H9 (cell line): ENCODE data around the gene MAST1. TPM values are rescaled to one million over a fixed set of nuclear protein-coding genes. Genes with fewer than 3 reads are reported as not detected.

Source experiments
- DNase-seq: peaks from one replicate; pipeline ENCODE4 v3.0.0-alpha.2; 2017
- H2AFZ ChIP-seq: one replicate; pipeline ENCODE4 v1.6.1; 2013; ENCODE audit warnings: mild to moderate bottlenecking, low read length, control low read depth, moderate library complexity
- H2AK5ac ChIP-seq: 2 replicates; pipeline ENCODE4 v1.6.1; 2013; ENCODE audit warnings: low read length, control low read depth, mixed read lengths; ENCODE audit not compliant: insufficient read length
- H2BK120ac ChIP-seq: one replicate; pipeline ENCODE4 v1.6.1; 2013; ENCODE audit warnings: low read depth, mild to moderate bottlenecking, low read length, control low read depth, inconsistent platforms; ENCODE audit not compliant: poor library complexity, severe bottlenecking
- H2BK12ac ChIP-seq: 2 replicates; pipeline ENCODE4 v1.6.1; 2013; ENCODE audit warnings: low read length, control low read depth, mixed read lengths, low read depth; ENCODE audit not compliant: insufficient read length
- H2BK15ac ChIP-seq: 2 replicates; pipeline ENCODE4 v1.6.1; 2013; ENCODE audit warnings: low read depth, low read length, control low read depth
- H2BK20ac ChIP-seq: one replicate; pipeline ENCODE4 v1.6.1; 2013; ENCODE audit warnings: low read depth, mild to moderate bottlenecking, low read length, control low read depth, inconsistent platforms; ENCODE audit not compliant: poor library complexity, severe bottlenecking
- H2BK5ac ChIP-seq: 2 replicates; pipeline ENCODE4 v1.6.1; 2013; ENCODE audit warnings: low read length, control low read depth, mixed read lengths; ENCODE audit not compliant: insufficient read length
- H3K14ac ChIP-seq: 2 replicates; pipeline ENCODE4 v1.6.1; 2013; ENCODE audit warnings: low read length, control low read depth; ENCODE audit not compliant: insufficient read depth
- H3K18ac ChIP-seq: 2 replicates; pipeline ENCODE4 v1.6.1; 2013; ENCODE audit warnings: low read depth, mild to moderate bottlenecking, mixed read lengths, low read length, control low read depth; ENCODE audit not compliant: insufficient read length
- H3K23ac ChIP-seq: 2 replicates; pipeline ENCODE4 v1.6.1; 2013; ENCODE audit warnings: low read length, control low read depth, mixed read lengths, low read depth; ENCODE audit not compliant: insufficient read length
- H3K23me2 ChIP-seq: 2 replicates; pipeline ENCODE4 v1.6.1; 2013; ENCODE audit warnings: low read depth, mild to moderate bottlenecking, mixed read lengths, low read length, control low read depth; ENCODE audit not compliant: insufficient read length, poor library complexity, severe bottlenecking
- H3K27ac ChIP-seq: 2 replicates; pipeline ENCODE4 v1.5.1; 2013; ENCODE audit warnings: low read length, control low read depth, mixed read lengths, low read depth; ENCODE audit not compliant: insufficient read length
- H3K27me3 ChIP-seq: 2 replicates; pipeline ENCODE4 v1.6.1; 2013; ENCODE audit warnings: low read length, control low read depth, inconsistent platforms; ENCODE audit not compliant: insufficient read depth
- H3K4ac ChIP-seq: 2 replicates; pipeline ENCODE4 v1.6.1; 2013; ENCODE audit warnings: low read depth, mild to moderate bottlenecking, control low read depth, inconsistent platforms, low read length, moderate library complexity
- H3K4me1 ChIP-seq: 2 replicates; pipeline ENCODE4 v1.6.1; 2013; ENCODE audit warnings: low read length, control low read depth, inconsistent platforms; ENCODE audit not compliant: insufficient read depth
- H3K4me2 ChIP-seq: 2 replicates; pipeline ENCODE4 v1.6.1; 2013; ENCODE audit warnings: low read length, control low read depth, mixed read lengths; ENCODE audit not compliant: insufficient read length, insufficient read depth
- H3K56ac ChIP-seq: 2 replicates; pipeline ENCODE4 v1.6.1; 2013; ENCODE audit warnings: low read depth, mild to moderate bottlenecking, mixed read lengths, low read length, control low read depth; ENCODE audit not compliant: insufficient read length
- H3K79me1 ChIP-seq: 2 replicates; pipeline ENCODE4 v1.6.1; 2013; ENCODE audit warnings: low read depth, mild to moderate bottlenecking, moderate library complexity, low read length, control low read depth, inconsistent platforms; ENCODE audit not compliant: insufficient read depth, poor library complexity, severe bottlenecking
- H3K79me2 ChIP-seq: 2 replicates; pipeline ENCODE4 v1.6.1; 2013; ENCODE audit warnings: low read length, control low read depth, inconsistent platforms; ENCODE audit not compliant: insufficient read depth
- H3K9ac ChIP-seq: 2 replicates; pipeline ENCODE4 v1.6.1; 2013; ENCODE audit warnings: low read length, control low read depth, mixed read lengths; ENCODE audit not compliant: insufficient read length; ENCODE audit errors: extremely low read depth
- H3K9me3 ChIP-seq: one replicate; pipeline ENCODE4 v1.6.1; 2013; ENCODE audit warnings: low read depth, low read length, inconsistent platforms; ENCODE audit not compliant: control insufficient read depth
- H3T11ph ChIP-seq: one replicate; pipeline ENCODE4 v1.6.1; 2013; ENCODE audit warnings: mild to moderate bottlenecking, low read length, control low read depth, inconsistent platforms
- H4K20me1 ChIP-seq: one replicate; pipeline ENCODE4 v1.6.1; 2013; ENCODE audit not compliant: control insufficient read depth, insufficient read length, insufficient read depth
- H4K5ac ChIP-seq: 2 replicates; pipeline ENCODE4 v1.6.1; 2013; ENCODE audit warnings: low read depth, mild to moderate bottlenecking, mixed read lengths, low read length, control low read depth; ENCODE audit not compliant: insufficient read length
- H4K8ac ChIP-seq: replicated peaks from 2 replicates; pipeline ENCODE4 v1.6.1; 2013; ENCODE audit warnings: low read length, control low read depth, mixed read lengths, low read depth; ENCODE audit not compliant: insufficient read length
- H4K91ac ChIP-seq: 2 replicates; pipeline ENCODE4 v1.6.1; 2013; ENCODE audit warnings: low read depth, mild to moderate bottlenecking, moderate library complexity, mixed read lengths, low read length, control low read depth; ENCODE audit not compliant: insufficient read length
- H3K27ac Mint-ChIP-seq, 3 experiments: 2 replicates in 2 of 3; 3 replicates in 1 of 3; pipeline ENCODE4 v1.8.0; 2020 to 2021; ENCODE audit warnings: mixed read lengths in 3 of 3, mild to moderate bottlenecking in 1 of 3, moderate library complexity in 1 of 3
- H3K27me3 Mint-ChIP-seq: 2 replicates; pipeline ENCODE4 v1.8.0; 2021; ENCODE audit warnings: low read depth, mild to moderate bottlenecking, moderate library complexity, mixed read lengths
- H3K36me3 Mint-ChIP-seq, 3 experiments: 2 replicates in 2 of 3; 3 replicates in 1 of 3; pipeline ENCODE4 v1.8.0; 2020 to 2021; ENCODE audit warnings: low read depth in 3 of 3, mixed read lengths in 3 of 3; ENCODE audit not compliant: insufficient read depth in 1 of 3
- H3K4me1 Mint-ChIP-seq, 2 experiments: 2 replicates each; pipeline ENCODE4 v1.8.0; 2020; ENCODE audit warnings: mixed read lengths in 2 of 2
- H3K4me3 Mint-ChIP-seq, 2 experiments: 2 replicates in 1 of 2; 3 replicates in 1 of 2; pipeline ENCODE4 v1.8.0; 2020 to 2021; ENCODE audit warnings: mild to moderate bottlenecking in 2 of 2, mixed read lengths in 2 of 2, moderate library complexity in 1 of 2
- H3K9me3 Mint-ChIP-seq, 2 experiments: 2 replicates in 1 of 2; 3 replicates in 1 of 2; pipeline ENCODE4 v1.8.0; 2020; ENCODE audit warnings: mild to moderate bottlenecking in 2 of 2, mixed read lengths in 2 of 2, moderate library complexity in 1 of 2
- CTCF ChIP-seq: fragments of 200-600 bp; sonication (generic); conservative IDR thresholded peaks from 3 replicates; pipeline ENCODE4 v1.8.0; 2021; ENCODE audit warnings: antibody characterized with exemption, mild to moderate bottlenecking
- WGBS: extraction: QIAGEN DNeasy Blood & Tissue Kit; methylation state at CpG from one replicate; pipeline ENCODE4 v1.1.7; 2013; ENCODE audit warnings: missing lambda C conversion rate, low lambda C conversion rate, mixed read lengths; ENCODE audit not compliant: insufficient read length; ENCODE audit errors: extremely low coverage; 5-methylcytosine and 5-hydroxymethylcytosine counted together
- total RNA-seq: library from RNA; stranded (reverse); gene quantifications from 2 replicates; pipeline ENCODE4 v1.2.1, GENCODE V29; 2021

MAST1 gene
- total RNA-seq, 1 experiment from 2014 or later, result 15.1 TPM

DNA sequence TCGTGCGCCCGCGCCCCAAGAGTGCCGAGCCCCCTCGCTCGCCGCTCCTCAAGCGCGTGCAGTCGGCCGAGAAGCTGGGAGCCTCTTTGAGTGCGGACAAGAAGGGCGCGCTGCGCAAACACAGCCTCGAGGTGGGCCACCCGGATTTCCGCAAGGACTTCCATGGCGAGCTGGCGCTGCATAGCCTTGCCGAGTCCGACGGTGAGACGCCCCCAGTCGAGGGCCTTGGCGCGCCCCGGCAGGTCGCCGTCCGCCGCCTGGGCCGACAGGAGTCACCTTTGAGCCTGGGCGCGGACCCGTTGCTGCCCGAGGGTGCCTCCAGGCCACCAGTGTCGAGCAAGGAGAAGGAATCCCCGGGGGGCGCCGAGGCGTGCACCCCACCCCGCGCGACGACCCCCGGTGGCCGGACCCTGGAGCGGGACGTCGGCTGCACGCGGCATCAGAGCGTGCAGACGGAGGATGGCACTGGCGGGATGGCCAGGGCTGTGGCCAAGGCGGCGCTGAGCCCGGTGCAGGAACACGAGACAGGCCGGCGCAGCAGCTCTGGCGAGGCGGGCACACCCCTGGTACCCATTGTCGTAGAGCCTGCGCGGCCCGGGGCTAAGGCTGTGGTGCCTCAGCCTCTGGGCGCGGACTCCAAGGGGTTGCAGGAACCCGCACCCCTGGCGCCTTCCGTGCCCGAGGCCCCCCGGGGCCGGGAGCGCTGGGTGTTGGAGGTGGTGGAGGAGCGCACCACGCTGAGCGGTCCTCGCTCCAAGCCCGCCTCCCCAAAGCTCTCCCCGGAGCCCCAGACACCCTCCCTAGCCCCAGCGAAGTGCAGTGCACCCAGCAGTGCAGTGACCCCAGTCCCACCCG, 35.8 kb downstream of the MAST1 start:
- Histone ChIP-seq H3K4me1 (no peaks in the 10 kb centered on the region), H3K4me2 (no peak overlapping the region), H3K4ac (no peak overlapping the region), H3K9ac (no peak overlapping the region), H3T11ph (no peak overlapping the region), H4K20me1 (no peaks in the 10 kb centered on the region), H4K8ac (no peak overlapping the region), H4K5ac (no peak overlapping the region), H2BK12ac (no peak overlapping the region), H4K91ac (no peak overlapping the region), H2BK15ac (no peak overlapping the region), H3K27me3 (no peaks in the 10 kb centered on the region), H3K14ac (no peak overlapping the region), H3K23me2 (no peaks in the 10 kb centered on the region), H3K23ac (no peak overlapping the region), H2AFZ (no peak overlapping the region), H2BK120ac (no peak overlapping the region), H3K79me2 (no peaks in the 10 kb centered on the region), H2AK5ac (no peak overlapping the region), H3K79me1 (no peaks in the 10 kb centered on the region), H2BK20ac (no peak overlapping the region), H3K18ac (no peak overlapping the region), H2BK5ac (no peak overlapping the region), H3K56ac (no peak overlapping the region), H3K9me3 (no peaks in the 10 kb centered on the region), H3K27ac (no peak overlapping the region)
- H3K27me3 Mint-ChIP-seq, result no peaks in the 10 kb centered on the region
- no CpG with 5 or more reads among the region's 86 CpGs for WGBS
- H3K4me3 Mint-ChIP-seq, result no peak overlapping the region
- no peak overlapping the region for H3K27ac Mint-ChIP-seq
- peaks cover 40 to 55% (median 45%) of the 10 kb centered on the region in 3 experiments for H3K36me3 Mint-ChIP-seq
- no peak for TF ChIP-seq CTCF
- H3K9me3 Mint-ChIP-seq, result peaks cover 5 to 11% of the 10 kb centered on the region in 2 experiments; a peak in 4 of 5 replicates
- no peaks in the 10 kb centered on the region for H3K4me1 Mint-ChIP-seq
- DNase-seq, result no peak
